ENCODE results near the gene TMEM170A.

TMEM170A gene

DNA sequence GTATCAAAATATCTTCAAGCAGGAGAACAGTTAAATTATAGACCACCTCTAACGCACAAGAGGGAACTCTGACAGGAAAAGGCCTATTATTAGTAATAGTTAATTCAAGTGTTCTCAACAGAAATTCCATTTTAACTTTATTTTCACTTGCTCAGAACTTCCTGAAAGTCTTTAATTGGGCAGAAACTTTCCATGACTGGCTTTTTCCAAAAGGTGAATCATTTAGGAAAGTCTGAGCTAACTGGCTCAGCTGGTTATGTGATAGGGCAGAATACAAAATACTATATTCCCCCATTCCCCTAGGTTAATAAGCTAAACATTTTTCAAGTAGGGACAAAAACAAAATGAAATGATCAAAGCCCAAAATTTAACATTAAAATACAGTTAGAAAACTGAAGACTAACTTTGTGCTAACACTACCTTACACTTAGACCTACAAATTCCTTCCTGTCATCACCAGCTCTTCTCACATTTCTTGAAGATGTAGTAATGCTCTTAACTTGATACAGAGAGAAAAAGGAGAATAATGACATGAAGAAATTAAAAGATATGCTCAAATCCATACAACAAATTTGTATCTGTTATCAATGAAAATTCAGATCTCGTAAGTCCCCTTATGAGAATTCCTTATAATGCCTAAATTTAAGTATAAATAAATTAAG lies 62.2 kb downstream of the TMEM170A start:
- peak in 1 of 2 donors; percentile 26 for DNase-seq (ENCODE audit: low read depth in 1 of 2, low spot score in 1 of 2)

DNA sequence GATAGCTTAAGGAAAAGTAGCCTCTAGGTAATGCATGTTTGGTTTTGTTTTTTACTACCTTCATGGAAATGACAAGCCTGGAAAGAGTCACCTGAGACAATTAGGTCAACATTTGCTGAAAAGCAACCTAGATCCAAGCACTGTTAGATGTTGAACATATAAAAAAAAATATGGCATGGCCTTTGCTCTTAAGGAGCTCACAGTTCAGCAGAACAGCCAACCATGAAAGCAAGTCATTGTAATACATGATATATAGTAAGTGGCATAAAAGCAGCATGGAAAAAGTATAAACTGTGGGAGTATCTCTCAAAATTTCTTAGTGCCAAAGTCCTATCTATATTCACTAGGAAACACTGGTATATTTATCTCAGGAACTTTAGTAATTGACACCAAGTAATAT lies 62.8 kb downstream of the TMEM170A start:
- DNase-seq (ENCODE audit: low read depth in 1 of 2, low spot score in 1 of 2) = no peak

DNA sequence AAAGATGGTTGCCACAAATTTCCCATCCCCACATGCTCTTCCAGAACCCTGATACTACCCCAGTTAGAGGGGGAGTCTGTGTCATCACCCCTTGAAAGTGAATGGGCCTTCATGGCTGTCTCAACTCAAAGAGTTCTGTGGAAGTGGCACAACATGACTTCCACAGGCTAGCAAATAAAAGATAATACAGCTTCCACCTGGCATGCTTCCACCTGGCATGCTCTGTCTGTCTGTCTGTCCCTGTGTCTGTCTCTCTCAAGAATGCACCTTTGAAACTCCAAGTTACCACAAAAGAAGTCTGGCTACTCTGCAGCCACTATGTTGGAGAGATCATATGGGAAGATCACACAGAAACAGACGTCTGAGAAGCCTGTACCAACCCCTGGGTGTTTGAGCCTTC lies 66.2 kb downstream of the TMEM170A start:
- DNase-seq (ENCODE audit: low read depth in 1 of 2, low spot score in 1 of 2) = no peak

DNA sequence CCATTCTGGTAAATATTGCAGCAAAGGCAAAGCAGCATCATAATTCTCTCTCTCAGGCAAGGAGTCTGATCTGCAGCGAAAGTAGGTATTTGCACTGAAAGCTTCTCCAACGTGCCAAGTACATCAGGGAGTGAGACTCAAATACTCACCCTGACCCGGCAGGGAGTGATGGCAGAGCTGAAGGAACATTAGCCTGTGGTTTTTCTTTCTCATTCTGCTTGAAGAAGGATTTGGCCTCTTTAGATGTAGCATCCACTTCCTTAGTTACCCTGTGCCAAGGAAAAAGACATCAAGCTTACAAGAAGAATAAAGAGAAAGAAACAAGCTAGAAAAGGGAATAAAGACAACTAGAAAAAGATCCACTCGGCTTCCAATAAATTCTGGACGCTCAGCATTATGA lies 69.5 kb downstream of the TMEM170A start:
- no peak for DNase-seq (ENCODE audit: low read depth in 1 of 2, low spot score in 1 of 2)
